K562 (cell line): Measurements from ENCODE around the gene FOSL1. TPM values are rescaled to one million over a fixed set of nuclear protein-coding genes. Genes with fewer than 3 reads are reported as not detected.

Experiments
- CREB1 ChIP-seq, 2 experiments: sonication (generic) in 1 of 2; formaldehyde crosslinking in 1 of 2; IDR thresholded peaks; 2 replicates each; pipeline versions ENCODE4 v1.6.1 to v1.8.0; 2012 to 2022; ENCODE audit warnings: inconsistent platforms in 1 of 2, mild to moderate bottlenecking in 1 of 2, missing genetic modification reagents in 1 of 2, moderate library complexity in 1 of 2
- ERF ChIP-seq: fragments of 450-650 bp; formaldehyde crosslinking; IDR thresholded peaks from 2 replicates; pipeline ENCODE4 v1.4.0; 2020; ENCODE audit warnings: mild to moderate bottlenecking, mixed read lengths
- FOXA1 ChIP-seq: fragments of 450-650 bp; IDR thresholded peaks from 2 replicates; pipeline ENCODE4 v1.6.1; 2016; ENCODE audit warnings: mild to moderate bottlenecking, borderline replicate concordance
- SIN3A ChIP-seq, 2 experiments: fragments of 150-350 bp in 1 of 2; IDR thresholded peaks; 2 replicates each; pipeline ENCODE4 v1.6.1; 2011 to 2016; ENCODE audit warnings: borderline replicate concordance in 2 of 2, low read depth in 2 of 2, low read length in 2 of 2, mild to moderate bottlenecking in 2 of 2, moderate library complexity in 2 of 2; ENCODE audit not compliant: control insufficient read depth in 1 of 2
- SPI1 ChIP-seq: IDR thresholded peaks from 2 replicates; pipeline ENCODE4 v1.6.1; 2011; ENCODE audit warnings: low read depth, low read length, control low read depth, borderline replicate concordance
- U2AF2 ChIP-seq: fragments of 200-400 bp; formaldehyde crosslinking; optimal IDR thresholded peaks from 2 replicates; pipeline ENCODE3; 2017; ENCODE audit warnings: low read depth, mild to moderate bottlenecking, low read length
- ZFP36 ChIP-seq: fragments of 150-350 bp; IDR thresholded peaks from 2 replicates; pipeline ENCODE4 v1.6.1; 2018; ENCODE audit warnings: low read length, low read depth; ENCODE audit not compliant: partially characterized antibody
- polyA plus RNA-seq, 8 experiments: library from polyadenylated mRNA; depleted of rRNA in 4 of 8; stranded (reverse) in 5 of 8; unstranded in 3 of 8; fragments of >200 nt; fragmentation: Nextera tagmentation in 2 of 8; fragmentation: Illumina TruSeq in 1 of 8; extraction: Ambion mirVana in 2 of 8; extraction: Trizol in 1 of 8; gene quantifications; 2 replicates each; pipeline versions ENCODE4 v1.2.1 to v1.2.3, GENCODE V29; 2011 to 2014; ENCODE audit warnings: inconsistent platforms in 1 of 8, missing spikeins in 1 of 8
- total RNA-seq, 7 experiments: library from RNA; depleted of rRNA in 6 of 7; stranded (reverse); fragments of >200 nt in 6 of 7; fragmentation: Illumina TruSeq in 2 of 7; extraction: Trizol in 2 of 7; gene quantifications; 2 replicates each; pipeline versions ENCODE4 v1.2.1 to v1.2.3, GENCODE V29; 2011 to 2021; ENCODE audit warnings: low replicate concordance in 1 of 7
- TF ChIP-seq, protein P1 (sequence below): fragments of 450-650 bp; formaldehyde crosslinking; IDR thresholded peaks from 2 replicates; pipeline ENCODE4 v1.4.0; 2022; ENCODE audit warnings: mild to moderate bottlenecking, moderate library complexity
- TF ChIP-seq, protein P2 (sequence below): sonication (generic); formaldehyde crosslinking; IDR thresholded peaks from 2 replicates; pipeline ENCODE4 v1.9.0; 2022; ENCODE audit warnings: mild to moderate bottlenecking, missing genetic modification reagents
- TF ChIP-seq, protein P3 (sequence below): fragments of 450-650 bp; IDR thresholded peaks from 2 replicates; pipeline ENCODE4 v1.6.1; 2017; ENCODE audit warnings: mild to moderate bottlenecking, moderate library complexity
- TF ChIP-seq, protein P4 (sequence below): fragments of 450-650 bp; formaldehyde crosslinking; IDR thresholded peaks from 2 replicates; pipeline ENCODE4 v1.4.0; 2020; ENCODE audit warnings: mild to moderate bottlenecking, moderate library complexity
- TF ChIP-seq, protein P5 (sequence below): sonication (generic); formaldehyde crosslinking; IDR thresholded peaks from 2 replicates; pipeline ENCODE4 v1.8.0; 2023; ENCODE audit warnings: mild to moderate bottlenecking, missing genetic modification reagents
- TF ChIP-seq, protein P6 (sequence below): sonication (generic); formaldehyde crosslinking; IDR thresholded peaks from 2 replicates; pipeline ENCODE4 v1.8.0; 2022; ENCODE audit warnings: missing genetic modification reagents, mild to moderate bottlenecking, borderline replicate concordance

Gene FOSL1
- total and polyA plus RNA-seq, 9 of the 15 experiments (the other 6 are each of a cell fraction or from before 2014, with no cell fraction given) = 3.5 to 39.6 (median 10.0) TPM

DNA sequence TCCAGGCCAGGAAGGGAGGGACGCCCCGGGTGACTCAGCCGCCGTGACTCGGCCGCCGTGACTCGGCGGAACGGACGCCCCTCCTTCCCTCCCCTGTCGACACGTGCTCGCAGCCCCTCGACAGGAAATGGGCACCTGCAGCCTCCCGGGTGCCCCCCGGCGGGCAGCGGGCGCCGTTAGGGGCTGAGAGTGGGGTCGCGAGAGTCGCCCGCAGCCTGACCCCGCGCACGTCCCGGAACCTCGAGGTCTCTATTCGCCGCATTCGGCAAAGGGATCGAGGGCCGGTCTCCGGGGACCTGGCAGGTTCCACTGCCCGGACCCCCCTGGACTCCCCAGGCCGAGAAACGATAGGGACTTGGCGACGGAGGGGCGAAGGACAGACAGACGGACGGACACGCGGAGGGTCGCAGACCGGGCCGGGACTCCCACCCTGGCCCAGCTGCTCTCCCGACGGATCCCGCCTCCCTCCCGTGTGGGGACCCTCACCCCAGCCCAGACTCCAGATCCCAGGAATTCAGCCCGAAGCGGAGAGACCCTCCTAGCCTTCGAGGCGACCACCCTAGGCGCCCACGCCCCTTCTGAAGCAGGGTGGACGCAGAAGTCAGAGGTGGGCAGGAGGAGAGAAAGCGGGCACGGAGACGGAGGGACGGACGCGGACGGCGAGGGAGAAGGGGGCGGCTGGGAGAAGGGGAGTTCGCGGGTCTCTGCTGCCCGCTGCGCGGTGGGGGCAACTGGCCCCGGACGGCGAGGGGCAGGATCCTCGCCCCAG is 648 bp downstream of the FOSL1 start (continued):
- TF ChIP-seq, protein P1, sequence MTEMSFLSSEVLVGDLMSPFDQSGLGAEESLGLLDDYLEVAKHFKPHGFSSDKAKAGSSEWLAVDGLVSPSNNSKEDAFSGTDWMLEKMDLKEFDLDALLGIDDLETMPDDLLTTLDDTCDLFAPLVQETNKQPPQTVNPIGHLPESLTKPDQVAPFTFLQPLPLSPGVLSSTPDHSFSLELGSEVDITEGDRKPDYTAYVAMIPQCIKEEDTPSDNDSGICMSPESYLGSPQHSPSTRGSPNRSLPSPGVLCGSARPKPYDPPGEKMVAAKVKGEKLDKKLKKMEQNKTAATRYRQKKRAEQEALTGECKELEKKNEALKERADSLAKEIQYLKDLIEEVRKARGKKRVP (CRISPR knock-in tag) = 0 out of 2 replicates have a peak, but pooled peaks have one; percentile 11
- TF ChIP-seq SPI1 (peak; percentile 4; the same call in 1 of the 2 replicates), ZFP36 (no peak), SIN3A (IDR thresholded peaks at IDR 0.05; ENCODE audit: borderline replicate concordance in 2 of 2, control insufficient read depth in 1 of 2, low read depth in 2 of 2, low read length in 2 of 2) (peak; percentile 33 to 57; a peak in 2 of 4 replicates), FOXA1 (no peak), CREB1 (IDR thresholded peaks at IDR 0.05) (peak; percentile 18; the same call in 1 of the 2 replicates), CREB1 (CRISPR knock-in tag; IDR thresholded peaks at IDR 0.05) (peak; percentile 53; the same call in 1 of the 2 replicates), U2AF2 (no peak), ERF (CRISPR knock-in tag) (no peak)
- TF ChIP-seq, protein P2, sequence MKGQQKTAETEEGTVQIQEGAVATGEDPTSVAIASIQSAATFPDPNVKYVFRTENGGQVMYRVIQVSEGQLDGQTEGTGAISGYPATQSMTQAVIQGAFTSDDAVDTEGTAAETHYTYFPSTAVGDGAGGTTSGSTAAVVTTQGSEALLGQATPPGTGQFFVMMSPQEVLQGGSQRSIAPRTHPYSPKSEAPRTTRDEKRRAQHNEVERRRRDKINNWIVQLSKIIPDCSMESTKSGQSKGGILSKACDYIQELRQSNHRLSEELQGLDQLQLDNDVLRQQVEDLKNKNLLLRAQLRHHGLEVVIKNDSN (CRISPR knock-in tag) = peak; percentile 76
- TF ChIP-seq, protein P3, sequence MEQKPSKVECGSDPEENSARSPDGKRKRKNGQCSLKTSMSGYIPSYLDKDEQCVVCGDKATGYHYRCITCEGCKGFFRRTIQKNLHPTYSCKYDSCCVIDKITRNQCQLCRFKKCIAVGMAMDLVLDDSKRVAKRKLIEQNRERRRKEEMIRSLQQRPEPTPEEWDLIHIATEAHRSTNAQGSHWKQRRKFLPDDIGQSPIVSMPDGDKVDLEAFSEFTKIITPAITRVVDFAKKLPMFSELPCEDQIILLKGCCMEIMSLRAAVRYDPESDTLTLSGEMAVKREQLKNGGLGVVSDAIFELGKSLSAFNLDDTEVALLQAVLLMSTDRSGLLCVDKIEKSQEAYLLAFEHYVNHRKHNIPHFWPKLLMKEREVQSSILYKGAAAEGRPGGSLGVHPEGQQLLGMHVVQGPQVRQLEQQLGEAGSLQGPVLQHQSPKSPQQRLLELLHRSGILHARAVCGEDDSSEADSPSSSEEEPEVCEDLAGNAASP = no peak
- TF ChIP-seq, protein P4, sequence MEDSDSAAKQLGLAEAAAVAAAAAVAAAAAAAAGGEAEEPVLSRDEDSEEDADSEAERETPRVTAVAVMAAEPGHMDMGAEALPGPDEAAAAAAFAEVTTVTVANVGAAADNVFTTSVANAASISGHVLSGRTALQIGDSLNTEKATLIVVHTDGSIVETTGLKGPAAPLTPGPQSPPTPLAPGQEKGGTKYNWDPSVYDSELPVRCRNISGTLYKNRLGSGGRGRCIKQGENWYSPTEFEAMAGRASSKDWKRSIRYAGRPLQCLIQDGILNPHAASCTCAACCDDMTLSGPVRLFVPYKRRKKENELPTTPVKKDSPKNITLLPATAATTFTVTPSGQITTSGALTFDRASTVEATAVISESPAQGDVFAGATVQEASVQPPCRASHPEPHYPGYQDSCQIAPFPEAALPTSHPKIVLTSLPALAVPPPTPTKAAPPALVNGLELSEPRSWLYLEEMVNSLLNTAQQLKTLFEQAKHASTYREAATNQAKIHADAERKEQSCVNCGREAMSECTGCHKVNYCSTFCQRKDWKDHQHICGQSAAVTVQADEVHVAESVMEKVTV (CRISPR knock-in tag) = no peak
- TF ChIP-seq, protein P5, sequence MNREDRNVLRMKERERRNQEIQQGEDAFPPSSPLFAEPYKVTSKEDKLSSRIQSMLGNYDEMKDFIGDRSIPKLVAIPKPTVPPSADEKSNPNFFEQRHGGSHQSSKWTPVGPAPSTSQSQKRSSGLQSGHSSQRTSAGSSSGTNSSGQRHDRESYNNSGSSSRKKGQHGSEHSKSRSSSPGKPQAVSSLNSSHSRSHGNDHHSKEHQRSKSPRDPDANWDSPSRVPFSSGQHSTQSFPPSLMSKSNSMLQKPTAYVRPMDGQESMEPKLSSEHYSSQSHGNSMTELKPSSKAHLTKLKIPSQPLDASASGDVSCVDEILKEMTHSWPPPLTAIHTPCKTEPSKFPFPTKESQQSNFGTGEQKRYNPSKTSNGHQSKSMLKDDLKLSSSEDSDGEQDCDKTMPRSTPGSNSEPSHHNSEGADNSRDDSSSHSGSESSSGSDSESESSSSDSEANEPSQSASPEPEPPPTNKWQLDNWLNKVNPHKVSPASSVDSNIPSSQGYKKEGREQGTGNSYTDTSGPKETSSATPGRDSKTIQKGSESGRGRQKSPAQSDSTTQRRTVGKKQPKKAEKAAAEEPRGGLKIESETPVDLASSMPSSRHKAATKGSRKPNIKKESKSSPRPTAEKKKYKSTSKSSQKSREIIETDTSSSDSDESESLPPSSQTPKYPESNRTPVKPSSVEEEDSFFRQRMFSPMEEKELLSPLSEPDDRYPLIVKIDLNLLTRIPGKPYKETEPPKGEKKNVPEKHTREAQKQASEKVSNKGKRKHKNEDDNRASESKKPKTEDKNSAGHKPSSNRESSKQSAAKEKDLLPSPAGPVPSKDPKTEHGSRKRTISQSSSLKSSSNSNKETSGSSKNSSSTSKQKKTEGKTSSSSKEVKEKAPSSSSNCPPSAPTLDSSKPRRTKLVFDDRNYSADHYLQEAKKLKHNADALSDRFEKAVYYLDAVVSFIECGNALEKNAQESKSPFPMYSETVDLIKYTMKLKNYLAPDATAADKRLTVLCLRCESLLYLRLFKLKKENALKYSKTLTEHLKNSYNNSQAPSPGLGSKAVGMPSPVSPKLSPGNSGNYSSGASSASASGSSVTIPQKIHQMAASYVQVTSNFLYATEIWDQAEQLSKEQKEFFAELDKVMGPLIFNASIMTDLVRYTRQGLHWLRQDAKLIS (CRISPR knock-in tag) = peak; percentile 95
- TF ChIP-seq, protein P6, sequence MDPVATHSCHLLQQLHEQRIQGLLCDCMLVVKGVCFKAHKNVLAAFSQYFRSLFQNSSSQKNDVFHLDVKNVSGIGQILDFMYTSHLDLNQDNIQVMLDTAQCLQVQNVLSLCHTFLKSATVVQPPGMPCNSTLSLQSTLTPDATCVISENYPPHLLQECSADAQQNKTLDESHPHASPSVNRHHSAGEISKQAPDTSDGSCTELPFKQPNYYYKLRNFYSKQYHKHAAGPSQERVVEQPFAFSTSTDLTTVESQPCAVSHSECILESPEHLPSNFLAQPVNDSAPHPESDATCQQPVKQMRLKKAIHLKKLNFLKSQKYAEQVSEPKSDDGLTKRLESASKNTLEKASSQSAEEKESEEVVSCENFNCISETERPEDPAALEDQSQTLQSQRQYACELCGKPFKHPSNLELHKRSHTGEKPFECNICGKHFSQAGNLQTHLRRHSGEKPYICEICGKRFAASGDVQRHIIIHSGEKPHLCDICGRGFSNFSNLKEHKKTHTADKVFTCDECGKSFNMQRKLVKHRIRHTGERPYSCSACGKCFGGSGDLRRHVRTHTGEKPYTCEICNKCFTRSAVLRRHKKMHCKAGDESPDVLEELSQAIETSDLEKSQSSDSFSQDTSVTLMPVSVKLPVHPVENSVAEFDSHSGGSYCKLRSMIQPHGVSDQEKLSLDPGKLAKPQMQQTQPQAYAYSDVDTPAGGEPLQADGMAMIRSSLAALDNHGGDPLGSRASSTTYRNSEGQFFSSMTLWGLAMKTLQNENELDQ = no peak
